Stimulated activated CD4-positive, alpha-beta T cell treated with anti-CD3 and anti-CD28 coated beads, Interleukin-2, amount 100 ng/mL, for 24 hours (primary cell): ENCODE measurements around the gene PRDM5.

Experiments used
- DNase-seq, 2 donors: peaks; one replicate each; pipeline ENCODE4 v3.0.0-alpha.2; 2020

Gene PRDM5

GRCh38 chr4:120815361-120815760 lies 107.2 kb downstream of the PRDM5 start:
- no peak for DNase-seq

- no peak for DNase-seq
These were observed 107.6 kb downstream of the PRDM5 start for GRCh38 chr4:120814886-120815285.

DNA sequence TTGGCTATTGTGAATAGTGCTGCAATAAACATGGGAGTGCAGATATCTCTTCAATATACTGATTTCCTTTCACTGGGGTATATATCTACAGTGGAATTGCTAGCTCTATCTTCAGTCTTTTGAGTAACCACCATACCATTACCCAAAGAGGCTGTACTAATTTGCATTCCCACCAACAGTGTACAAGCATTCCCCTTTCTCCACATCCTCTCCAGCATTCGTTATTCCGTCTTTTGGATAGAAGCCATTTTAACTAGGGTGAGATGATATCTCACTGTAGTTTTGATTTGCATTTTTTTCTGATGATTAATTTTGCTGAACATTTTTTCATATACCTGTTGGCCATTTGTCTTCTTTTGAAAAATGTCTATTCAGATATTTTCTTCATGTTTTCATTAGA lies 110.3 kb downstream of the PRDM5 start:
- no peak for DNase-seq

GRCh38 chr4:120809518-120809917 lies 113.0 kb downstream of the PRDM5 start:
- DNase-seq = no peak

GRCh38 chr4:120808475-120809141 lies 113.9 kb downstream of the PRDM5 start:
- DNase-seq = no peak

GRCh38 chr4:120801137-120801758 lies 121.3 kb downstream of the PRDM5 start:
- no peak for DNase-seq

- DNase-seq = no peak
These were observed 124.0 kb downstream of the PRDM5 start for GRCh38 chr4:120798570-120798969.

- DNase-seq = no peak
These were observed 126.3 kb downstream of the PRDM5 start for GRCh38 chr4:120796271-120796670.

DNA sequence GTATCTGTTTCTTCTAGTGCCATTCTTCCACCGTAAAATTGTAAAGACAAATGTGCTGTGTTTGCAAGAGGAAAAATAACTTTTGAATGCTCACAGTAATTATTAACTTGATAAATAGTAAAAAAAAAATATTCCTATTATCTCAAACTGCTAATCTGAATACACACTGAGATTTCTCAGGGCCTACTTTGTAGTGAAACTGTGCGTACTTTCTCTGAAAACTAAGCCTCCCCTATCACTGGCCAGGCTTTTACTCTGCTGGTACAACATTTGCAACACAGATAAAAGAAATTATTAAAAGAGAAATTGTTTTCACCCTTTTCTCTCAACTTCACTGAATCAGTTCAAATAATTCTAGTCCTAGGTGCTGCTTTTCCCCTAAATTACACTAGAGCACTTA lies 137.3 kb downstream of the PRDM5 start:
- DNase-seq = no peak

GRCh38 chr4:120777459-120777858 lies 145.1 kb downstream of the PRDM5 start:
- no peak for DNase-seq

DNA sequence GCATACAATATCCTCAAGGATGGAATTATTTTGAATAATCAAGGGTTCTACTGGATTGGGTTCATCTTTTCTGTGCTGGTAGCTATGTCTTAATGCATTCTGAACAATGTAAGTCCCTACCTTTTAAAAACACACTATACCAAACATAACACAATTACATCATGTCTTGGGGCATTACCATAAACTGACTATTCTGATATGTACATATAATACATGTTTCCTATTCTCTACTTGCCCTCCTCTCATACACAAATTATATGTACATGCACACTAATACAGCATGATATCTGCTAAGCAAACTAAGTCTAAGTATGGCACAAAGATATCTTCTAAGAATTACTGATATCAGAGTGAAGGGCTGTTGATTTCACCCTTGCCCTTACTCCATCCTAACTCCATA lies 147.1 kb downstream of the PRDM5 start:
- no peak for DNase-seq

- DNase-seq = no peak
These were observed 148.9 kb downstream of the PRDM5 start for GRCh38 chr4:120773641-120774040.

- no peak for DNase-seq
These were observed 150.6 kb downstream of the PRDM5 start for GRCh38 chr4:120771907-120772306.

- DNase-seq = no peak
These were observed 151.6 kb downstream of the PRDM5 start for GRCh38 chr4:120770897-120771296.

- no peak for DNase-seq
These were observed 153.3 kb downstream of the PRDM5 start for GRCh38 chr4:120769227-120769626.

DNA sequence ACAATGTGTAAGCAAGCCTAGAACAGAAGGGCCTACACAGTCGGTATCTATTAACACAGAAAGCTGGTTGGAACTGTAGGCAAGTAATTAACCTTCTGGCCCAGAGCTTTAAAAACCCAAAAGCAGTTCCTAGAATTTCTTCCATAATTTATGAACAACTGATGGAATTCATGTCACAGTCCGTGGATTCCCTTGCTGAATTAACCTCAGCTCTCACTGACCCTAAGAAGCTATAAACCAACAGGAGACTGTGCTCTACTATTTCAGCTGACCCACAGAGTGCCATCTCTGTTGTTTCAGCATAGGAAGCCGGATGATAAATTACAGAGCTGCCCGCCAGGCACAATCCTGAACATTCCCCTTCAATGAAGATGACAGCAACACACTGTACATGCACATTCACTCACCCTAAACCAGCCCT lies 157.3 kb downstream of the PRDM5 start:
- DNase-seq = no peak

- DNase-seq = no peak
These were observed 158.9 kb downstream of the PRDM5 start for GRCh38 chr4:120763650-120764049.

DNA sequence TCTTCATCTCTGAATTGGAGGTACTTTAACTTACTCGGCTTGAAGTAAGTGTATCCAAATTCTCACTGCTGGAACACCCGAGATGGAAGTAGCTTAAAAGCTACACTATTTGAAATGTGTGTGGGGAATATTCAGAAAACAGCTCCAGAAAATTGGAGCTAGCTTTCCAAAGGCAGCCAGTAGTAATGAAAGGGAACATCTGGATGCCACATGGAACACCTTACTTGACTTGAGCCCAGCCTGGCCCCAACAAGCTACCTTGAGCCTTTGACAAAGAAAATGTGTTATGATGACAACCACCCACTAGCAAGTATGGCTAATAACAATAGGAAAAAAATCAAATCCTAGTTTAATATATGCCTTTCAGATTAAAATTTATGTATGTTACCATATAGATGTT lies 161.5 kb downstream of the PRDM5 start:
- no peak for DNase-seq

DNA sequence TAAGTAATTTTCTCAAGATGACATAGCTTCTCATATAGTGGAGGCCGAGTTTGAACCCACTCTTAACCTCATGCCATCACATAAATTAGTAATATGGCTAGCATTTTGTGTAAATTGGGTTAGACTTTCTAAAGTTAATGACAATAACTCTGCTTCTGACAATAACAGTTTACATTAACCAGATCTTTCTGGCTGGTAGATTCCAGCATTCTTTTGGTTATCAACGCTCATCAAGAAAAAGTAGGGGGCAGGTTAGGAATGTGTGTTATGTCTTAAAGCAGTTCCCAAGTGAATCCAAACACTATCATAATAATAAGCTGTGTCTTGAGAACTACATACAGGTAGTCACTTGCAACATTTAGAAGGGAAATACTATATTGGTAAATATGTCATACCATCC lies 162.5 kb downstream of the PRDM5 start:
- no peak for DNase-seq

- no peak for DNase-seq
These were observed 166.7 kb downstream of the PRDM5 start for GRCh38 chr4:120755864-120756263.

DNA sequence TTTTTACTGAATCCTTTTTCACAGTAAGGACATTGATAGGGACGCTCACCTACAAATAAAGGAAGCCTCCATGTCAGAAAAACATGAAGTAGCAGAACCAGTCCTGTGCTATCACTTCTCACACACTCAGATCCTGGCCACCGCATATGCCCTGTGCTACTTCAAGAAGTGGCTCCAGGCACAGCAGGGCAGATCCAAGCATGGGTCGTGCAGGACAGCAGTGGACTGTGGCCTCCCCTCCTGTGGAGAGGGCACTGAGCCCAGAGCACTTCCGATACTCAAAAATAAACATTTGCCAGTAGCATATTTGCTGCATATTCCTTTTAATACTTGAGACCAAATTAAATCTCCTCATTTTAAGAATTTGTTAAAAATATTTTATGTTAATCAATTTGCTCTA lies 167.9 kb downstream of the PRDM5 start:
- DNase-seq = no peak

- no peak for DNase-seq
These were observed 168.7 kb downstream of the PRDM5 start for GRCh38 chr4:120753854-120754253.

DNA sequence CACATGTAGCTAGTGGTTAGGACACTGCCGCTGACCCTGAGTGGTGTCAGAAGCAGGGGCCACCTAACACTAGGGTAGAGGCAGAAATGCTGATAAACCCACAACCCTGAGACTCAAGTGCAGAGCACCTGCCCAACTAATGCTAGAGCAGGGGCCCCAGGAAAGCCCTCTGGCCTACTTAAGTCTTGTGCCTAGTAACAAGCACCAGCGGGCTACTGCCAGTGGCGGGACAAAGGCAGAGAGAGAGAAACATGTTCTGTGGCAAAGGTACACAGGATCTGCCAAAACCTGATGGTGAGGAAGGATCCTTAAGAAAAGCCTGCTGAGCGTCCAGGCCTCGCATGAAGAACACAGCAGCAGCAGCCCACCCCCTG lies 172.4 kb downstream of the PRDM5 start:
- DNase-seq = no peak

DNA sequence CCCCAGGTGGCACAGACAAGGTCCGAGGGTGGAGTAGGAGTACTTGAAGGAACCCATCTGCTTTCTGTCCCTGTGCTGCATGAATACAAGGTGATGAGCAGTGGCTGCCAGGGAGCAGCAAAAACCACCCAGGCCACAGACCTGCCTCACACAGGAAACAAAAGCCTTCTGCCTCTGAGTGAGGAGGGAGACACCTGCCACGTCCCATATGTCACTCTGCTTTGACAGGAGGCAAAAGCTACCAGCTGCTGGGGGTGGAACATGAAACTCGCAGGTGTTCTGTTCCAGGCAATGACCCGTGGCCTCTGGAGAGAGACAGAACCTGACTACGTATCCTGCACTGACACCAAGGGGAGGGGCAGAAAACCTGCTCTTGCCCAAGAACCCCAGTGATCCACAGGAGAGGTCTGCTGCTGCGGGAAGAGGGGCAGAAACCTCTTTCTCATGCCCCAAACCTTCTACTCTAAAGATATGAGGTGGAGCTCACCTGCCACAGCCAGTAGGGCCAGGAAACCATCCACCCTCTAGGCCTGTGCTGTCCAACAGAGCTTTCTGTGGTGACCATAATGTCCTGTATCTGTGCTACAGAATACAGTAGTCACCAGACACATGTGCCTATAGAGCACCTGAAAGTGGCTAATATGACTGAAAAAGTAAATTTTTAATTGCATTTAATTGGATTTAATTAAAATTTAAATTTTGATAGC lies 172.9 kb downstream of the PRDM5 start:
- DNase-seq = no peak
